Measurements from ENCODE around the gene FAM227A. TPM values are rescaled to one million over a fixed set of nuclear protein-coding genes. Genes with fewer than 3 reads are reported as not detected.

FAM227A gene
- total RNA-seq, 1 donor from 2014 or later = 10.3 TPM

DNA sequence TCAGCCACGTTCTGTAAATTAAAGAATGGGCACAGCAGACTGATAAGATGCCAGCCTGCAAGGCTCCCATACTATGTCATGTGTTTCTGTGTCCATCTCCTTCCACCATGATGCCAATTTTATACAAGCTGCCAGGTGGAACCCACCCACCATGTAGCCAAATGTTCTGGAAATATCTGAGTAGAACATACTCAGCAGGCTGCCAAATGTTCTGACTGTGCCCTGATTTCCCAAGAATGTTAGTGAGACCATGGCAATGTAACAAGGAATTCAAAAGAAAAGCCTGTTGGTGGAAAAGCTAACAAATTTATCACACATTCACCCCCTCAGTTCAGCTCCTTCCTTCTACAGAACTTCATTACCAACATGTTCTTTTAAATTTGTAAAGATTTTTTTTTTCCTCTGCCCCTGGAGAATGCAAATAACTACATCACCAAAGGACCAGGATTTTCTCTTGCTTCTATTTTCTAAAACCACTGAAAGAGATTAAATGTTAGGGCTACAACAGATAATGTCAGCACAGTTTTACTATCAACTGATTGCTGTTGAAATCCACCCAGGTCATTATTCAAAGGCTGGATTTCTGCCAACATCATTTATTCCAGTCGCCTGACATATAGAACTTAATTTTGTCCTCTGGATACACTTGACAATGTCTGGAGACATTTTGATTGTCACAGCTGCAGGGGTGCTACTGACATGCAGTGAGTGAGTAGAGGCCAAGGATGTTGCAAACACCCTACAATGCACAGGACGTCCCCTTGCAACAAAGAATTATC is 89.3 kb downstream of the FAM227A start:
- Mint-ChIP-seq H3K9me3 (no peaks in the 10 kb centered on the region), H3K4me3 (no peak overlapping the region), H3K27me3 (ENCODE audit: low read depth) (no peaks in the 10 kb centered on the region), H3K36me3 (no peaks in the 10 kb centered on the region), H3K27ac (no peak overlapping the region), H3K4me1 (peaks cover 16% of the 10 kb centered on the region)
- DNase-seq (ENCODE audit: low spot score in 2 of 2, unreplicated experiment in 2 of 2) = no peak
- TF ChIP-seq, protein P1, sequence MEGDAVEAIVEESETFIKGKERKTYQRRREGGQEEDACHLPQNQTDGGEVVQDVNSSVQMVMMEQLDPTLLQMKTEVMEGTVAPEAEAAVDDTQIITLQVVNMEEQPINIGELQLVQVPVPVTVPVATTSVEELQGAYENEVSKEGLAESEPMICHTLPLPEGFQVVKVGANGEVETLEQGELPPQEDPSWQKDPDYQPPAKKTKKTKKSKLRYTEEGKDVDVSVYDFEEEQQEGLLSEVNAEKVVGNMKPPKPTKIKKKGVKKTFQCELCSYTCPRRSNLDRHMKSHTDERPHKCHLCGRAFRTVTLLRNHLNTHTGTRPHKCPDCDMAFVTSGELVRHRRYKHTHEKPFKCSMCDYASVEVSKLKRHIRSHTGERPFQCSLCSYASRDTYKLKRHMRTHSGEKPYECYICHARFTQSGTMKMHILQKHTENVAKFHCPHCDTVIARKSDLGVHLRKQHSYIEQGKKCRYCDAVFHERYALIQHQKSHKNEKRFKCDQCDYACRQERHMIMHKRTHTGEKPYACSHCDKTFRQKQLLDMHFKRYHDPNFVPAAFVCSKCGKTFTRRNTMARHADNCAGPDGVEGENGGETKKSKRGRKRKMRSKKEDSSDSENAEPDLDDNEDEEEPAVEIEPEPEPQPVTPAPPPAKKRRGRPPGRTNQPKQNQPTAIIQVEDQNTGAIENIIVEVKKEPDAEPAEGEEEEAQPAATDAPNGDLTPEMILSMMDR (IDR thresholded peaks at IDR 0.05; ENCODE audit: unreplicated experiment) = no peak

DNA sequence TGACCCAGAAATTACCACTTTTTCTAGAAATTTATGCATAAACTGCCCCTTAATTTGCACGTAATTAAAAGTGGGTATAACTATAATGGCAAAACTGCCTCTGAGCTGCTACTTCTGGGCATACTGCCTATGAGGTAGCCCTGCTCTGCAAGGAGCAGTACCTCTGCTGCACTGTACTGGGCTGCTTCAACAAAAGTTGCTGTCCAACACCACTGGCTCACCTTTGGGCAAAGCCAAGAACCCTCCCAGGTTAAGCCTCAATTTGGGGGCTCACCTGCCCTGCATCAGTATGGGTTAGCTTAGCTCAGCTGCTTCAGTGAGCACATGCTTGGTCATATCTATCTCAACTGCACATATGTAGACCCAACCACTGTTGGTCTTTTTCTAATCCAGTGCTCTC is 90.8 kb downstream of the FAM227A start:
- Mint-ChIP-seq H3K27ac (no peak overlapping the region), H3K9me3 (no peaks in the 10 kb centered on the region), H3K27me3 (ENCODE audit: low read depth) (no peaks in the 10 kb centered on the region), H3K4me1 (peaks cover 5% of the 10 kb centered on the region), H3K4me3 (no peak overlapping the region), H3K36me3 (no peaks in the 10 kb centered on the region)
- DNase-seq (ENCODE audit: low spot score in 2 of 2, unreplicated experiment in 2 of 2) = no peak
- TF ChIP-seq, protein P1 (IDR thresholded peaks at IDR 0.05; ENCODE audit: unreplicated experiment) = no peak

DNA sequence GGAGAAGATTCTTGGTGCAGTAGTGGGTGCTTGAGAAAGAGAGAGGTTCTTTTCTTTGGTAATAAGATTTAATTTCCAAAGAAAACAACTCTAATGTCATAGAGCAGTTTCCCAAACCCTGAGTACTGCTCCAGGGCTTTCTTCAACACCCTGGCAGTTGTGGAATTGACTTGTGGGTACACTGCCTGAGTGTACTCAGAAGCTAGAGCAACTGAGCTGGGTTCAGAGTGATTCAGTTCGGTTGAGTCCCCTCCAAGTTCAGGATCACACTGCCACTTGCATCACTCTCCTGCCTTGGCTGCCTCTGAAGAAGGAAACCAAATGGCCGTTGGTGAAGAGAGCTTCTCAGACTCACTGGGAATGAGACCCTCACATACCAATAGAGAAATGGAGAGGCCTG is 91.5 kb downstream of the FAM227A start:
- H3K27me3 Mint-ChIP-seq (ENCODE audit: low read depth) = no peaks in the 10 kb centered on the region
- TF ChIP-seq, protein P1 (IDR thresholded peaks at IDR 0.05; ENCODE audit: unreplicated experiment) = no peak
- H3K9me3 Mint-ChIP-seq = no peaks in the 10 kb centered on the region
- peaks cover 5% of the 10 kb centered on the region for H3K4me1 Mint-ChIP-seq
- no peak for DNase-seq (ENCODE audit: low spot score in 2 of 2, unreplicated experiment in 2 of 2)
- H3K27ac Mint-ChIP-seq = no peak overlapping the region
- H3K36me3 Mint-ChIP-seq = no peaks in the 10 kb centered on the region
- no peak overlapping the region for H3K4me3 Mint-ChIP-seq

DNA sequence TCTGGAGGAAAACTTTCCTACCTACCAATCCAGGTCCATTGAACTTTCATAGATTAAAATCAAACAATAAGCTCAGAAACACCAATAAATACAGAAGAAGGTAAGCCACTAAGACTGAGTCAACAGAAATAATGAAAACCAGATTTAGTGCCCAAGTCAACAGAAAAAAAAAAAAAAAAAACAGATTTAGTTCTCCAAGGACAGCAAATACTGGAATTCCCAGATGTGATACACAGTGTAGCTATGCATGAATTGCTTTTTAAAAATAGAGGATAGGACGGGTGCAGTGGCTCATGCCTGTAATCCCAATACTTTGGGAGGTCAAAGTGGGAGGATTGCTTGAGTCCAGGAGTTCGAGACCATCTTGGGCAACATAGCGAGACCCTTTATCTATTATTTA is 101.9 kb downstream of the FAM227A start:
- Mint-ChIP-seq H3K27ac (peak overlapping the region; percentile 61), H3K36me3 (no peaks in the 10 kb centered on the region), H3K27me3 (ENCODE audit: low read depth) (no peaks in the 10 kb centered on the region), H3K9me3 (no peaks in the 10 kb centered on the region), H3K4me3 (no peak overlapping the region), H3K4me1 (no peaks in the 10 kb centered on the region)
- TF ChIP-seq, protein P1 (IDR thresholded peaks at IDR 0.05; ENCODE audit: unreplicated experiment) = no peak
- DNase-seq (ENCODE audit: low spot score in 2 of 2, unreplicated experiment in 2 of 2) = no peak

DNA sequence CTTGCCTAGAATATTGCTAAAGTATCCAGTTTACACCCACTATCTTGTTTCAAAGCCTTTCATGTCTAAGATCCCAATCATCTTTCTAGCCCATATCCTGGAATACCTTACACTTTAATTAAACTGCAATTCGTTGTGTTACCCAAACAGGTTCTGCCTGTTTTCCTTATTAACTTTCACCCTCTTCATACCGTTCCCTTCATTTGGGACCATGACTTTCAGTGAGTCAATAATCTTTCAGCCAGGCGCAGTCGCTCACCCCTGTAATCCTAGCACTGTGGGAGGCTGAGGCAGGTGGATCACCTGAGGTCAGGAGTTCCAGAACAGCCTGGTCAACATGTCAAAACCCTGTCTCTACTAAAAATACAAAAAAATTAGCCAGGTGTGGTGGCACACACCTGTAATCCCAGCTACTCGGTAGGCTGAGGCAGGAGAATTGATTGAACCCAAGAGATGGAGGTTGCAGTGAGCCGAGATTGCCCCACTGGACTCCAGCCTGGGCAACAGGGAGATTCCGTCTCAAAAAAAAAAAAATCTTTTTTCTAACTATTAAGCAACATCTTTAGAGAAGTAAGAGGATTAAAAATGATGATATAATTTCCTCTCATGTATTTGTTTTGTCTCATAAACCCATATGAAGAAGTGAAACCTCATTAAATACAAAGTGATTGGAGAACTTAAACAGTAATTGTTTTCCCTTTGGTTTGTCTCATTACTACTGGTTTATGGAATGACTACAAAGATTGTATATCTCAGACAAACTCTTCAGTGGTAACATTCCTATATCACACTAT is 106.9 kb downstream of the FAM227A start:
- Mint-ChIP-seq H3K27me3 (ENCODE audit: low read depth) (no peaks in the 10 kb centered on the region), H3K36me3 (peaks cover 4% of the 10 kb centered on the region), H3K4me3 (no peak overlapping the region), H3K9me3 (peaks cover 2% of the 10 kb centered on the region), H3K4me1 (peaks cover 5% of the 10 kb centered on the region), H3K27ac (peak overlapping the region; percentile 43)
- TF ChIP-seq, protein P1 (IDR thresholded peaks at IDR 0.05; ENCODE audit: unreplicated experiment) = no peak
- no peak for DNase-seq (ENCODE audit: low spot score in 2 of 2, unreplicated experiment in 2 of 2)
